ENCODE results near the gene SLC35E4.

GRCh38 chr22:30617819-30618218 is 17.8 kb upstream of the SLC35E4 start:
- no peak for TF ChIP-seq CTCF (IDR thresholded peaks at IDR 0.05; ENCODE audit: low read depth, low read length, poor library complexity, severe bottlenecking)
- TF ChIP-seq EZH2phosphoT487 (IDR thresholded peaks at IDR 0.05; ENCODE audit: borderline replicate concordance, low read length), result no peak
